GM19023 (cell line): Measurements from ENCODE around the gene CIB2.
A peak's percentile ranks its signal among the peaks of the same experiment; 100 is the strongest.

ENCODE experiments used
- ATAC-seq: cut with Tn5 transposase; IDR thresholded peaks from one replicate; pipeline ENCODE4 v1.9.1; 2021; ENCODE audit warnings: mild to moderate bottlenecking, moderate library complexity; ENCODE audit not compliant: unreplicated experiment

CIB2 gene

DNA sequence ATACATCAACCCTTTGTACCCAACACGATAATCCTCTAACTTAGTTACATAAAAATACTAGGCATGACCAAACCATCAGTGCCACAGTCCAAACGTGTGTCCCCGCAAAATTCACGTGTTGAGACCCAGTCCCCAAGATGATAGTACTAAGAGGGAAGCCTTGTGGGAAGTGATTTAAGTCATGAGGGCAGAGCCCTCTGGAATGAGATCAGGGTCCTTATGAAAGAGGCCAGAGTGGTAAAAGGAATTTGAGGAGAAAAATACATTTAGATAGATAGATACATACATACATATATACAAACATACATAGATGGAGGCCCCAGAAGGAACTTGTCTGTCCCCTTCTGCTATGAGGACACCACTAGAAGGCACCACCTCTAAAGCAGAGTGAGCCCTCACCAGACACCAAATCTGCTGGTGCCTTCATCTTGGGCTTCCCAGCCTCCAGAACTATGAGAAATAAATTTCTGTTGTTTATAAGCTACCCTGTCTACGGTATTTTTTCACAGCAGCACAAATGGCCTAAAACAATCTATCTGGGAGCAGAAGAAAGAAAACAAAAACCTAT lies 61.7 kb downstream of the CIB2 start:
- ATAC-seq, result no peak

- no peak for ATAC-seq
Measured at GRCh38 chr15:78069052-78069414, 62.2 kb downstream of the CIB2 start.

DNA sequence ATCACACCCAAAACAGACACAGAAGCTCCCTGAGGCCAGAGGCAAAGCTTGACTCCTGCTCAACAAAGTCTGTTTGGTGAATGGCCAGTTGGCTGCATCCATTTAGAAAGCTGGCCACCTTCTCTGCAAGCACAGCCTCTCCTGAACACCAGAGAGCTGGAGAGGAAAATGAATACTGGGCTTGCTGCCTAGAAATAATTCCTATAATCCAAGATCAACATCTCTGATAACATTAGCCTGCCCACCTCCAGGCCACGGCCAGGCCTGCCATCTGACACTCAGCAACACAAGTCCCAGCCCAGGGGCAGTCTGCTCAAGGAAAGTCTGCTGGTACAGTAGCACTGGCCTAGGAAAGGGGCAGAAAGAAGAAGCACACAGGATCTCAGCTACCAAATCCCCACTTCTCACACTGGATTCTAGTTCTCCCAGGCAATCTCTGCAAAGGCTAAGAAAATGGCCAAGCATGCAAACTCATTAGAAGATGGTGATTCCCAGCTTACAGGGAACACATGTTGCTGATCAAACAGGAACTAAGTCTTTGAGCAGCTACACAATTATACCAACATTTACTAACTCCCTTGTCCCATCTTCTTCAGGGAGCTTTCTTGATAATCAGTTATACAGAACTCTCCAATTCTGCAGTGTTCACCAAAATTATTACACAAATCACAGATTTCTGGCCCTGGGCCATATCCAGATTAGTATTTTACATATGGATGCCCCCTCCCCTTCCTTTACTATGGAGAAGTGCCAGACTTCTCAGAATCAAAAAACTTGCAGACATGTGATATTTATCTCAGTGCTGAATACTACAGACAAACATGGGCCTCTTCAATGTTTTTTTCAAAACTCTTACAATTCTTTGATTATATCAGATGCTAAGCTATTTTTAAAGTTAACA lies 63.7 kb downstream of the CIB2 start:
- ATAC-seq, result no peak

DNA sequence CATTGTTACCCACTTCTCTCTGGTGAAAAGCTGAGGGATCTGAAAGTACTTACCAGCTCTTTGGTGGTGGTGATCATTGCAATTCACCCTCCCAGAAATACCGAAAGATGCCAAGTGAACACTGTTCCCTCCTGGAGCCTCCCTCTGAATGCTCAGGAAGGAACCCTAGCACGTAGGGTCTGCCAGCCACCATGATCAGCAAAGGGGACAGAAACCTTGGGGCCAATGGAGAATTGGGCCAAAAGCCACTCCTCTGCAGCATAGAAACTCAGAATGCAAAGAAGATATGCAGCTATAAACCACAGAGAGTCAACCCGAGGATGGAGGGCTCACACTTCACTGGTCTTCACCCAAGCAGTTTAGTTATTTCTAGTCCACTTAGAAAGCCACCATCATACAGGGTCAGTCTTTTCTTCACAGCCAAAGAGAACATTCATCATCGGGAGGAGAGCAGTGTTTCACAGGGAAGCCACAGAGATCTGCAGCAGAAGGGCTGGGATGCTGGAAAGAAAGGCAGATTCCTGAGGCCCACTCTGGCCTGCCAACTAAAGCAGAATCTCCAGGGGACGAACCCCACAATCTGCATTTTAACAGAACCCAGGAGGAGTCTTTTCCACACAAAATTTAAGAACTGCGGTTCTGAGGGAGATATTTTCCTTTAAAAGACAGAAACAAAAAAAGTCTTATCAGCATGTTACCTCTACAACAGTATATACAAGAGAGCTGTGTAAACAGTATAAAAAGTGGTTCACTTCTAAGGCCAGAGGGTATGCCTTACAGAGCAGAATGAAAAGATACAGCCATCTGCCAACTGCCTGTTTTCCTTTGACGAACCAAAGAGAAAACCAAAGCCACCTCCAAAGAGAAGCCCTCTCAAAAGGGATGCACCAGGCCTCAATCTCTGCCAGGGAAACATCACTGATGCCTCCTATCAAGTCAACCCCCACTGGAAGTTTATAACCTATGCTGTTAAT lies 65.0 kb downstream of the CIB2 start:
- peak; percentile 57 for ATAC-seq

DNA sequence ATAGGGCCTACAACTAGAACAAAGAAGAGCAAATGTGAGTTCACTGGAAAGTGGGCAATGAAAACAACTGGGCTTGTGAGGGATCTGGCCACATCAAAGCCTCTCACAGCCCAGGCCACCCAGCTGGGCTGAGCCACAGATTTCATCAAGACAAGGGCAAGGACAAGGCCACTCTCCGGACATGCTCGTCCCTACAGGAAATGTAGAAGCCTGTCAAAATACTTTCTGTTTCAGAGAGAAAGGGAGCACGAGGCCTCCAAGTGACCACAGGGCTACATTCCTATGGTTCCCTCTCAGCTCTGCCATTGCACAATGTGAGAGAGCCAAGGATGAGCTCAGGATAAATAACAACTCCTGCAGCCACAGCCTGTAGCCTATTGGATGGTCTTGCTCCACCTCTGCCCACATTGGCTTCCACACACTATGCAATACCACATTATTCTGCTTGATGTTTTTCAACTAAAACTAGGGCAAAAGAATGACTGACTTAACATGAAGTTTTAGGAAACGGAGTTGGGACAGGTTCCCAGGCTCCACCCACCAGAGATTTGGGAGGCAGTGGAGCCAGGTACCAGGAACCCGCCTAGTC lies 65.9 kb downstream of the CIB2 start:
- ATAC-seq, result no peak

DNA sequence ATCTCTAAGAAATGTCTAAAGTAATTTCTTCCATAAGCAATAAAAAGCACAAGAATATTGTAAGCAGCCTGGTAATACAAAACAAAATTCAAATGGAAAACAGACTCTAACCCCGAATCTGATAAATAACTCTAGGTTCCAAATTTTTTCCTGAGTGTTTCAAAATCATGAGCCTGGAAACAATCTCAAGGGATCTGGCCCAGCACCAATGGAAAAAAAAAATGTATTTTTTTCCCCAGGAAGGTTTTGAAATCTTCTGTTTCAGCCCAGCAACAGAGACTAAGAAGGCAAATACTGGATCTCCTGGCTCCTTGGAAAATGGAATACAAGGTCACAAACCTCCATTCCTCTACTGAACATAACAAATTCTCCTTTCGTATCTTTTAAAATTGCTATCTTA lies 66.7 kb downstream of the CIB2 start:
- ATAC-seq, result no peak

GRCh38 chr15:78063970-78064385 lies 67.3 kb downstream of the CIB2 start:
- no peak for ATAC-seq

DNA sequence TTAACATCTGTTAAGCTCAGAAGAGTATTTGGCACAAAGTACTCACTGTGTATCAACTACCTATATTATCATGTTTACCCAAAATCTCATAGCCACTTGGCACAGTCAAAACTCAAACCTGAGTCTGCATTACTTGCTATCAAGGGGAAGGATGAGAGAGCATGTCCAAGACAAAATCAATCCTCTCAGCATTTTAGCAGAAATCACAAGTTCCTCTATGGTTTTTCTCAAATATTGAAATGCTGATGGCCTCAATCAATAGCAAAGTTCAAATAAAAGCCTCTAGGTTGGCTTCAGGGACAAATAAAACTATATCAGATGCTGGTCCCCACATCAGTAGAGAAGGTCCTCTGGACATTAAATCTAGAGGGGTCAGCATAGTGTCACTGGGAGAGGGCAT lies 68.0 kb downstream of the CIB2 start:
- ATAC-seq, result no peak

DNA sequence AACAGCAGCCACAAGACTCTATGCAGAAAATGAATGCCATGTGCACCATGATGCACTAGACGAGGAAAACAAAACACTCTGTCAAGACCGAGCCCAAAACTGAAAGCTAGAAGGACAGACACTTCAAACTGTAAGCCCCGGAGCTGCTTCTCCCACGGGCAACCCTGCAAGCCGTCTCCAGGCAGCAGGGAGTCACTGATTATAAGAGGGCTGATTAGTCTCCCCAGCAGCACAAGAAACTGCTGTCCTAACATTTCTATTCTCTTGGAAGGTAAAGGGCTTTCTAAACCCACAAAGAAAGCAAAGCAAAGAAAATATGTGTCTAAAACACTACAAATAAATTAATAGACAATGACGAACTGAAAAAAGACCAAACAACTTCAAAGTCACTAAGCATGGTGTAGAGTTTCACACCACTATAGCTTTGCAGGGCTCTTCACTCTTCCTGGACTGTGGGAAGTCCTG lies 69.2 kb downstream of the CIB2 start:
- no peak for ATAC-seq

- no peak for ATAC-seq
Measured at GRCh38 chr15:78060232-78060631, 71.0 kb downstream of the CIB2 start.

- ATAC-seq, result no peak
Measured at GRCh38 chr15:78059110-78059839, 72.0 kb downstream of the CIB2 start.

DNA sequence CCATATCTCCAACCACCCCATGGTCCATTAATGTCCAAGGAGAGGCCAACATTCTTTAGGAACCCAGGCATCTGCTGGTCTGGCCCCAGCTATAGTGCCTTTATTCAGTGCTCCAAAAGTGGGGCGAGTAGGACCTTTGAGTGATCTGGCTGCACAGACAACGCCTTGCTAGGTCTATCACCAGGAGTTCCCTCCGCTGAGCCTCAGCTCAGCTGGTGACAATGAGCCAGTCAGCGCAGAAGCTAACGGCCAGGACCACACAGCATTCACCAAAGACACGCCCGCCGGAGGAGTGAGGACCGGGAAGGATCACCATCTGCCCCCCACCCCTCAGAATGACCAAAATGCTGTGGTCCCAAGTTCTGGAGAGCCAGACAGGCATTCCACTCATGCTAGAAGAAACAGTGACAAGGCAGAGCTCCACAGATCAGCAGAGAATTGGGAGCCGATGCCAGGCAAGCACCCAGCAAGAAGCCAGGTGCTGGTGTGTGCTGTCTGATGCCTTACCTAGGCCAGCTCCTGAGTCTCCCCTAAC lies 72.8 kb downstream of the CIB2 start:
- ATAC-seq, result no peak

GRCh38 chr15:78057803-78058202 lies 73.4 kb downstream of the CIB2 start:
- ATAC-seq, result no peak

GRCh38 chr15:78056714-78057269 lies 74.5 kb downstream of the CIB2 start:
- no peak for ATAC-seq

- no peak for ATAC-seq
Measured at GRCh38 chr15:78055919-78056713, 75.1 kb downstream of the CIB2 start.

DNA sequence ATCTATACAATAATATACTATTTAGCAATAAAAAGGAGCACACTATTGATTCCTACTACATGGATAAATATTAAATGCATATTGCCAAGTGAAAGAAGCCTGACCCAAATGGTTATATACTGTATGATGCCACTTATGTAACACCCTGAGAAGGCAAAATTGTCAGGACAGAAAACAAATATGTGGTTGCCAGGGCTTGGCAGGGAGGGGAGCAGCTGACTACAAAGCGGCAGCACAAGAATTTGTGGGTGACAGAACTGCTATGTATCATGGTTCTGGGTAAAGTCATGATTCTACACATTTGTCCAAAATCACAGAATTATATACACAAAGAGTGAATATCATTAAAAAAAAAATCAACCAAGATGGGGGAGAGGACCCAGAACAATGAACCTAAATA lies 76.3 kb downstream of the CIB2 start:
- no peak for ATAC-seq
